Osteocyte (in vitro differentiated cells): ENCODE data around the gene ACSBG1. TPM values are rescaled to one million over a fixed set of nuclear protein-coding genes. Genes with fewer than 3 reads are reported as not detected.

Source experiments
- DNase-seq: peaks from one replicate; pipeline ENCODE4 v3.0.0; 2021; ENCODE audit warnings: mixed read lengths; ENCODE audit not compliant: unreplicated experiment; ENCODE audit errors: extremely low spot score
- H3K27ac Mint-ChIP-seq: one replicate; pipeline ENCODE4 v1.8.0; 2021; ENCODE audit warnings: mild to moderate bottlenecking, mixed read lengths; ENCODE audit not compliant: unreplicated experiment
- H3K27me3 Mint-ChIP-seq: one replicate; pipeline ENCODE4 v1.8.0; 2021; ENCODE audit warnings: mixed read lengths; ENCODE audit not compliant: unreplicated experiment
- H3K36me3 Mint-ChIP-seq: one replicate; pipeline ENCODE4 v1.8.0; 2021; ENCODE audit warnings: mixed read lengths; ENCODE audit not compliant: unreplicated experiment
- H3K4me1 Mint-ChIP-seq: one replicate; pipeline ENCODE4 v1.8.0; 2021; ENCODE audit warnings: mixed read lengths; ENCODE audit not compliant: unreplicated experiment
- H3K4me3 Mint-ChIP-seq: one replicate; pipeline ENCODE4 v1.8.0; 2021; ENCODE audit warnings: mild to moderate bottlenecking, moderate library complexity, mixed read lengths; ENCODE audit not compliant: unreplicated experiment
- H3K9me3 Mint-ChIP-seq: one replicate; pipeline ENCODE4 v1.8.0; 2021; ENCODE audit warnings: mixed read lengths; ENCODE audit not compliant: unreplicated experiment
- CTCF ChIP-seq: fragments of 200-600 bp; sonication (generic); IDR thresholded peaks from 2 replicates; pipeline ENCODE4 v1.5.0; 2021; ENCODE audit warnings: antibody characterized with exemption, mild to moderate bottlenecking, moderate library complexity
- total RNA-seq: library from RNA; stranded (reverse); gene quantifications from 2 replicates; pipeline ENCODE4 v1.2.1, GENCODE V29; 2021

Gene ACSBG1
- total RNA-seq, 1 donor from 2014 or later: not detected

DNA sequence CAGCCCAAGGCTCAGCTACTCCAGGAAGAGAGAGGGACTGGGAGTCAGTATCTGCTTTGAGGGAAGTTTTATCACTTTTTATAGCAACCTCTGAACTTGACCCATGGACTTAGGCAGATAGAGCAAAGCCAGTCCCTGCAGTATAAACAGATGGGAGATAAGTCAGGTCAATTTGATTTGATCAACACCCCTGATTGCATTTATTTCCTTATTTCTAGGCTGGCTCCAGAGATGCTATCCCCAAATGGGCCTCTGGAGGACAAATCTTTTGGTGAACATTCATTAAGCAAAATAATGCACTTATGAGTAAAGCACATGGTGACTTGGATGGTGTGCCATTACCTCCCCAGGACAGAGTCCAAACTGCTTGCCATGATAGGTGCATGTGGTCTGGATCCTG lies 94.1 kb downstream of the ACSBG1 start:
- Mint-ChIP-seq H3K36me3 (no peaks in the 10 kb centered on the region), H3K9me3 (no peaks in the 10 kb centered on the region), H3K4me1 (no peaks in the 10 kb centered on the region), H3K27me3 (no peaks in the 10 kb centered on the region), H3K27ac (no peak overlapping the region), H3K4me3 (no peak overlapping the region)
- no peak for DNase-seq
- no peak for TF ChIP-seq CTCF

DNA sequence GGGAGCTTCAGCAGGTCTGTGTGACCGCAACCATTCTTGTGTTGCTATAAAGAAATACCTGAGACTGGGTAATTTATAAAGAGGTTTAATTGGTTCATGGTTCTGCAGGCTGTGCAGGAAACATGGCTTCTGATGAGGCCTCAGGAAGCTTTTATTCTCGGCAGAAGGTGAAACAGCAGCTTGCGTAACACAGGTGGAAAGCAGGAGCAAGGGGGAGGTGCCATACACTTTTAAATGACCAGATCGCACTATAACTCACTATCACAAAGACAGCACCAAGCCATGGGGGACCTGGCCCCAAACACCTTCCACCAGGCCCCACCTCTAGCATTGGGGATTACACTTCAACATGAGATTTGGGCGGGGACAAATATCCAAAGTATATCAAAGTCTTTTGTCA lies 94.8 kb downstream of the ACSBG1 start:
- H3K4me1 Mint-ChIP-seq: no peaks in the 10 kb centered on the region
- no peak for DNase-seq
- H3K4me3 Mint-ChIP-seq: no peak overlapping the region
- no peaks in the 10 kb centered on the region for H3K9me3 Mint-ChIP-seq
- no peak overlapping the region for H3K27ac Mint-ChIP-seq
- no peaks in the 10 kb centered on the region for H3K27me3 Mint-ChIP-seq
- TF ChIP-seq CTCF: no peak
- no peaks in the 10 kb centered on the region for H3K36me3 Mint-ChIP-seq

- TF ChIP-seq CTCF: no peak
- Mint-ChIP-seq H3K27ac (no peak overlapping the region), H3K4me1 (peaks cover 13% of the 10 kb centered on the region), H3K27me3 (no peaks in the 10 kb centered on the region), H3K4me3 (no peak overlapping the region), H3K9me3 (no peaks in the 10 kb centered on the region), H3K36me3 (no peaks in the 10 kb centered on the region)
- no peak for DNase-seq
These were observed 100.6 kb downstream of the ACSBG1 start for GRCh38 chr15:78133801-78134200.

GRCh38 chr15:78131295-78132061 lies 102.9 kb downstream of the ACSBG1 start, which contains the start of gene CIB2:
Gene CIB2 (minus strand): TSS chr15:78131445. CDS start chr15:78131215, 230 bp downstream.
- Mint-ChIP-seq H3K4me3 (peak within 1 kb of the TSS; percentile 76), H3K27ac (peak within 1 kb of the TSS; percentile 79), H3K27me3 (no peaks in the 10 kb centered on the region), H3K36me3 (no peaks in the 10 kb centered on the region), H3K9me3 (no peaks in the 10 kb centered on the region), H3K4me1 (peaks cover 13% of the 10 kb centered on the region)
- peak; percentile 93 for DNase-seq
- TF ChIP-seq CTCF: peak; percentile 79

- peak overlapping the region; percentile 71 for H3K4me3 Mint-ChIP-seq
- H3K27me3 Mint-ChIP-seq: no peaks in the 10 kb centered on the region
- H3K4me1 Mint-ChIP-seq: peaks cover 13% of the 10 kb centered on the region
- no peaks in the 10 kb centered on the region for H3K9me3 Mint-ChIP-seq
- no peaks in the 10 kb centered on the region for H3K36me3 Mint-ChIP-seq
- no peak for DNase-seq
- H3K27ac Mint-ChIP-seq: peak overlapping the region; percentile 79
- TF ChIP-seq CTCF: no peak
These were observed 103.7 kb downstream of the ACSBG1 start for GRCh38 chr15:78130466-78131294.
